GM18951 (cell line): ENCODE data around the gene ANKRD63.

ENCODE experiments used
- POLR2A ChIP-seq: IDR thresholded peaks from 4 replicates; pipeline ENCODE4 v1.6.1; 2011; ENCODE audit warnings: mild to moderate bottlenecking; ENCODE audit not compliant: insufficient read length, insufficient read depth; ENCODE audit errors: extremely low read depth
- in situ Hi-C: fragments of 300-500 bp; cut with MboI; formaldehyde crosslinking; loops from one replicate; pipeline ENCODE4 v1.12.0; 2022; ENCODE audit warnings: low sequenced_read_pairs, mixed read lengths, inconsistent platforms; ENCODE audit not compliant: unreplicated experiment

ANKRD63 gene

DNA sequence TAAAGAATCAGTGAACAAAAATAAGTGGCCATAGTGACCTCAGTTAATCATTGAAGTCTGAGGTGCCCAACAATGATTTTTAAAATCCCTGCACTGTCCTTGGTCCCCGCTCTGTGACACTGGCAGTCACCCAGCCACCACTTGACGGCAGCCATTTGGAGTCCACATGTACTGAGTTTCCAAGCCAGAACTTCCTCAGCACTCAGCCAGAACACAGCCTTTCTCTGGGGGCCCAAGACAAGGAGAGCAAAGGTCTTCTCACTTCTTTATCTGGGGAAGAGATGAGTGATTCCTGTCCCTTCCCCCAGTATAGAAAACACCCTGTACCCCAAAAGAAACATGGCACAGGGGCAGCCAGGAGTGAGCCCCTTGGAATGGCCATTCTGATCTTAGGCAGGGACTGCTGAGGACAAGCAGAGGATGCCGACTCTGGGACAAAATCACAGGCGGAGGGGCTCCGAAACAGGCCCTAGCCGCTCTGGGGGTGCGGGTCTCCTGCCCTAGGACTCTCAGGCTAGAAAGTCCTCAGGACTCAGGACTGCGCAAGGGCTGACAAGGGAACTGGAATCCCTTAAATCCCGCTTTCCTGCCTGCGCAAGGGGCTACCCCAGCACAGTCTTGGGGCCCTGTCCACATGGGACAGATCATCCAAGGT lies 31.3 kb downstream of the ANKRD63 start:
- in situ Hi-C loops, result no loop called here
- no peak for TF ChIP-seq POLR2A

DNA sequence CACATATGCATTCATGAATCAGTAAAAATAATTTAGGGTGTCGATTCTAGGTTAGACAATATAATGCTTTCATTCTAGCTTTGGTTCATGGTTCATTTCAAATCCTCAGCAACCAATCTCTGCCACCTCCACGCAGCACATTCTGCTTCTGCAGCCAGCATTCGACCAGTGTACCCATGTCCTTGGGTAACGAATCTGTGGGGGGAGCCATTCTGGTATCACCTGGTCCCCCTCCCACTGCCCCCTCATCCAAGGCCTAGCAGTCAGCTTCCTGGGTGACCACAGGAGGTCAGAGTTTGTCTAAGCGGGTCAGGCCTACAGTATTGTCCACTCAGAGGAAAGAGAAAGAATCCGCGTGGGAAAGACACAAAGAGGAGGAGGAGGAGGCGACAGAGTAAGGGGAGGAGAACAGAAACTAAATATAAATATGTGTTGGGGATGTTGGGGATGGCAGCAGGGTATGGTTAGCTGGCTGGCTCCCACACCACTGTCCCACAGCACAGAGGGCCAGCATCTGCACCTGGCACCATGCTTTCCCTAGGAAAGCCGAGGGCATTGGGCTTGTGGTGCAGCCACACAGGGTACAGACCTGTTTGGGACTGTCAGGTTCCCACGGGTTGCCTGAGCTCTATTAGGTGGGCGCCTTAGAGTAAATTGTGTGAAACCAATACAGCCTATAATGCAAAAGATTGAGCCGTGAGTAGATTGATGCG lies 31.9 kb downstream of the ANKRD63 start:
- TF ChIP-seq POLR2A, result no peak
- in situ Hi-C loops, result no loop called here

DNA sequence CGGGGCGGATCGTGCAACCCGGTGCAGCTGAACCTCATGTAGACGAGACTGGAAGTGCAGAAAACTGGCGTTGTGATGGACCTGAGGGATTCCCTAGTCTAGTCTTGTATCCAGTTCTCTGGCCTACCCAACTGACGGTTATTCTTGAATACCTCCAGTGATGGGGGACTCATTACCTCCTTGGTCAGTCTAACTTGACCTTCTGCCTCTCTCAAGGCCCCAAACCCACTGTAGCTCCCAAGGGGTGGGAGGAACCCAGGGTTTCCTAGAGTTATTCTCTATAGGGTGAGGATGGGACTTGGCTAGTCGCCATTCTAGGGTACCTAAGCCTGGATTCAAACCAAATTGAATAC lies 32.6 kb downstream of the ANKRD63 start:
- TF ChIP-seq POLR2A, result no peak
- in situ Hi-C loops, result no loop called here

DNA sequence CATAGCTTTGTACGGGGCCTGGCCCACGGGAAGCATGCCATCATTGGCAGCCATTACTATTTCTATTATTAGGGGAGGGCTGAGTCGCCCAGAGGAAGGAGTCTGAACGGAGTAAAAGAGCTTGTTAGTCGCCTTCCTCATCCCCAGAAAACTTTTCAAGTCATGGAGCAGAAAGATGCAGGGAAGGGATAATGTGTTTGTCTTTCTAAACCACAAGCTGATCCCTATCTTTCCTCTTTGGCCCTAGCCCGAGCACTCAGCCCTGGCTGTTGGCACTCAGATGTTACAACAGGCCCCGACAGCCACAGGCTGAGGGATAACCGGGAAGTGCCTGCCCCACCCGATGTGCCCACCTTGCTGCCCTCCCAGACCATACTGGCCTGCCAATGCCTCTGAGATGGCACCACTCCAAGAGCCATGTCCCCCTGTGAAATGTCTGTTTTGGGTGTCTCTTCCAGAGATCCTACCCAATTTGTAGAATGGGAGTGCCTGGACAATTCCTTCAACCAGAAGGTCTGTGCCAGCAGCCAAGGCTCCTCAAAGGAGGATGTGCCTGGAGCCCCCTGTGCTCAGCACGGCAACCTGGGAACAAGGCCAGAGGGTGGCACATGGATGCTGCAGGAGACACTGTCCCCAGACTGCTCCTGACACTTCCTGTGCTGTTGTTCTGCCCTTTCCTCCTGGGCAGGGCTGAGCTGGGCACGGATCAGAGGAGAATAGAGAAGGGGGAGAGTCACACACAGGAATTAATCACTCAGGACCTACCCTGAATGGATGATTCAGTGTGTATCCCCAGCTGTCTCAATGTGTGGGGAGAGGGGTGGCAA lies 33.2 kb downstream of the ANKRD63 start:
- in situ Hi-C loops, result no loop called here
- TF ChIP-seq POLR2A, result no peak

DNA sequence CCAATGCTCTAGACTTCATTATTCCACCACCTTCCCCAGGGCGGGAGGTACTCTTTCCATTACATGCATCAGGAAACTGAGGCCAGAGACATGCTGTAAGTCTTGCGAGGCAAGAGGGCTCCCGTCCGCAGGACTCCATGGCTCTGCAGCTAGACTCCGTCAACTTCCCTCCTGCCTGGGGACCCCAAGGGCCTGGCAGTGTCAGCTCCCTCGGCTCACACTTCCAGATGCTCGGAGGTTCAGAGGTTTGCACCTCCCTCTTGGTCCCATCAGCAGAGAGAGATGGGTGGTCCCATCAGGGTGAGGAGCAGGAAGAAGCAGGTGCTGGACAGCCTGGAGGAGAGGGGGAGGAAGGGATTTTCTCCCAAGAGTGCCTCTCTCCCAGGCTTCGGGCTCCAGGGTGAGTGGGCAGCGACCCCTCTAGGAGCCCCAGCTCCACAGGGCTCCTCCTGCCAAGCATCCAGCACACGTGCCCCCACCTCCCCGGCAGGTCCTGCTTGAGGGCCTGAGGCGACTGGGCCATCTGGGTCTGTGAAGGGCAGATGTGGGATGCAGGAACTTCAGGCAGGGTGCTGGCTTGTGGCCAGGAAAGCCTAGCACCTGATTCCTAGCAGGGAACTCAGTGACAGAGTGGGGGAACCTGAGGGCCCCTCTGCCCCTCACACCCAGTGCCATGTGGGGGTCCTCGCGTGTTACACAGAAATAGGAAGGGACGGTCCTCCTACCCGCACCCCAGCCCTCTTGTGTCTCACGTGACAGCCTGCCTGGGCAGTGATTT lies 34.7 kb downstream of the ANKRD63 start:
- in situ Hi-C loops, result no loop called here
- no peak for TF ChIP-seq POLR2A

DNA sequence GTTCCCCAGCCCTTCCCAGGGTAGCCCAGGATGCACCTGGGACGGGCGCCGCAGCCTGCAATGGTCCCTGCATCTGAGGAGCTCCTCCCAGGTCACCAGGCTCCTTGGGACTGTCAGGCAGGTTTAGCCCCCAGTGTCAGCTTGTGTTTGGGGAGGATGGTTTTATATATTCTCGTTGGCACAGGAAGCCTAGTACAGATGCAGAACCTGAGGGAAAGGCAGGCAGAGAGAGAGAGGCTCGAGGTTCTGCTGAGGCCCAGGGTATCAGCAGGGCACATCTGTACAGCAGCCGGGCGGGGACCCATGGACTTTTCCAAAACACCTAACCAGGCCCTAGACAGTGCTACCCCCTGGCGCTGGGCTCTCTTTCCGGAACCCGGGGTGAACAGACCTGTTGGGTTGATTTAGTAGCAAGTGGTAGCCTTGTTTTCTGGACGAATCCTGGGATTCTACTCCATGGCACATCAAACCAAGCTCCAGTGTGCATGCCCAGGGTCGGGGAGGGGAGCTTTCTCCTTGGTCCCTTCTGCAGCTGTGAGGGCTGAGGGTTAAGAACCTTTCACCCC lies 35.4 kb downstream of the ANKRD63 start:
- no peak for TF ChIP-seq POLR2A
- in situ Hi-C loops, result no loop called here

DNA sequence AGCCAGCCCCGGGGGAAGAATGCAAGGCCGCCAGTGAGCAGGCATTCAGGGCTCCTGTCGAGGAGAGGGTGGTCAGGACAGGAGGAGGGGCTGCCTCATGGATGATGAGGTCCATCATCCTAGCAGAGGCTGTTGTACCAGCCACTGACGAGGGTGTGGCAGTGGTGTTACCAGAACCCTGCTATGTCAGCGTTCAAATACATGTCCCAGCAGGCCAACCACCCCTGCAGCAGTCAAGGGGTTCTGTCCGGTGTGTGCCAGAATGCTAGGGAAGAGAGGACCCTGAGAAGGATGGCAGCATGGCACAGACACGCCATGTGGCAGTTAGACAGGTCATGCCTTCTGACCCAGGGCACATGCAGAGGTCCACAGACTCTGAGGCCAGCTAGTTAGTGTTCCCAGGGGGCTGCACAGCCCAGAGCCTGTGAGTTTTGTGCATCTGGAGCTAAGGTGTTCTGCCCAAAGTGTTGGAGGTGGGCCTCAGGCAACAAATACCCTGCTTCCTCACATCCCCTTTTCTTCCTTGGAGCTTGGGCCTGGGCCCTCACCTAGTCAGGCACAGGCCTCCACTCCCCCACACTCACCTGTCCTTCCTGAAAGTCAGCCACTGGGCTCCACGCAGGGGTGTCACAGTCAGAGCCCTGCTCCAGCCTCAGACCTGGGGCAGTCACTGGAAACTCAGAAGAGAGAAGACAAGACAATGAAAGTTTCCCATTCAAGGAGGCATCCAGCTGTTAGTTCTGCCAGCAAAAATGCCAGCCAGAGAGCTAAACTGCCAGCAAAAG lies 36.2 kb downstream of the ANKRD63 start:
- in situ Hi-C loops, result no loop called here
- no peak for TF ChIP-seq POLR2A

DNA sequence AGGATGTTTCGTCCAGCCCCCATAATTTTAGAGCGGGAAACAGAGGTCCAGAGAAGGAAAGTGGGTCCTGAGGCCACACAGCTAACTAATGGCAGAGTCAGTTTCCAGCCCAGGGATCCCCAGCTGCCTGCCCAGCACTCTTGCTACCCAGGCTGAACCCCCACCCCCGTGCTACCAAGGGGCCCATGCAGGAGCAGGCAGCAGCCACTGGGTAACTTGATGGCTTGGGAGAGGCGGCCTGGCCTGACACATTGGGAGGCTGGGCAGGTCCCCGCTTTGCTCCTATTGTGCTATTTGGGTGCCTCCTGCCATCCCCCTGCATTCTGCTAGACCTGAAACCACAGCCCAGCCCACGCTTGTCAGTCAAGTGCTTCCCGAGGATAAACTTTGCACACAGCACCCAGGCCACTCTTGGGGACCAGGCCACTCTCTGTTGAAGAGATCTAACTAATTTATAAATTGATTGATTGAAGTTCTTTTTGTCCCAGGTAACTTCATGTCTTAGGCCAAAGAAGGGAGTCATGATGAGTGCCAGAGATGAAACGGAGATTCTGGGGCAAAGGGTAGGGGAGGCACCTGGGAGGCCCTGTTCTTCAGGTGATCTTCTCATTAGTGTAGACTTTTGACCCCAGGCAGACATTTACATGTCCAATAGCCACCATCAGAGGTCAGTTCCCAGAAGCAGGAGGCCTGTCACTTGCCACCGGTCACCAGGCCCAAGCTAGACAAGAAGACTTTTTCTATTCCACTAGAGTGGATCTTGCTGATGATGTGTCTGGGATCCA lies 37.0 kb downstream of the ANKRD63 start:
- no peak for TF ChIP-seq POLR2A
- in situ Hi-C loops, result no loop called here

DNA sequence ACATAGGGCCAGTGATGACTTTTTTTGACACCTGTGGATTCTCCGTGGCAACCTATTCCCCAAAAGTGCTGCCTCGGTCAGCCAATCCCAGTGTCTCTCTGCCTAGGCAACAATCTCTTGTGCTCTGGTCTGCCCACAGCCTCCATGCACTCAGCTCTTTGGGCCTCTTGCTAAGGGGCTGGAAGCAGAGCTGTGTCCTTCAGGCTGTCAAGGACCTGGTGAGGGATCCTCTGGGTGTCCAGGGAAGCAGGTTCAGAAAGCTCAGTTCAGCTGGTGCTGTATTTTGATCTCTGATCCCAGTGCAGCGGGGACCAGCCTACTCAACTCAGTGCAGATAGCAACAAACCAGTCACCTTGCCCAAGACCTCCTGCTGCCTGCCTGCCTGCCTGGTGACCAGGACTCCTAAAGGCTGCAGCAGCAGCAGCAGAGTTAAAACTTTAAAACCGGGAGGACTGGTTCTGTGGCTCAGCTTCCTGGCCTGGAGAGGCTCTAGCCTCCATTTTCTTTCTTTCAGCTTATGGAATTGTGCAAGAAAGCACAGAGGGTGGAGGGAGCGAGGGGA lies 37.8 kb downstream of the ANKRD63 start:
- TF ChIP-seq POLR2A, result no peak
- in situ Hi-C loops, result no loop called here

DNA sequence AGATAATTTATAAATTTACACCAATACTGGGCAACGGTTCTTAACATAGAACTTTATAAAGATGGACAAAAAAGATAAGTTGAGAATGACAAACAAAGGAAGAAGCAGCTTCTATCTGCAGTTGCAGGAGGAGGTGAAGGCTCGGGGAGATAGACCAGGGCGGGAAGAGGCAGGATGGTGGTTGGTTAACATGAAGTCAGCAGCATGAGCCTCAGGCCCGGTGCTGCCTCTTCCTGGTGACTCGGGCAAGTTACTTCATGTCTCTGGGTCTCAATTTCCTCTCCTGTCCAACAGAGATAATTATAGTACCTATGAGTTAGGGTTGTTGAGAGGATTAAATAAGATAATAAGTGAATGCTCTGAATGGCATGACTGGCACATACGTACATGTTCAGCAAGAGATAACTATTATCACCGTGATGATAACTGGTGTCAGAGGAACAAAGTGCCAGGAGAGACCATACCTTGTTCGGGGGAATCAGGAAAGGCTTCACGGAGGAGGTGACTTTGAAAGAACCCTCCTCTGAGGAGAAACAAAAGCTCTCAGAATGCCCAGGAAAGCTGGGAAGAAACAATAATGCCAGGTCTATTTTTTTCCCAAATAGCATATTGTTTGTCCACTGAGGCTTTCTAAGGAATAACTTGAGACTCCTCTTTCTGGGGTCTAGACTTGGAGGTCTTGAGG lies 39.6 kb downstream of the ANKRD63 start:
- TF ChIP-seq POLR2A, result no peak
- in situ Hi-C loops, result no loop called here

DNA sequence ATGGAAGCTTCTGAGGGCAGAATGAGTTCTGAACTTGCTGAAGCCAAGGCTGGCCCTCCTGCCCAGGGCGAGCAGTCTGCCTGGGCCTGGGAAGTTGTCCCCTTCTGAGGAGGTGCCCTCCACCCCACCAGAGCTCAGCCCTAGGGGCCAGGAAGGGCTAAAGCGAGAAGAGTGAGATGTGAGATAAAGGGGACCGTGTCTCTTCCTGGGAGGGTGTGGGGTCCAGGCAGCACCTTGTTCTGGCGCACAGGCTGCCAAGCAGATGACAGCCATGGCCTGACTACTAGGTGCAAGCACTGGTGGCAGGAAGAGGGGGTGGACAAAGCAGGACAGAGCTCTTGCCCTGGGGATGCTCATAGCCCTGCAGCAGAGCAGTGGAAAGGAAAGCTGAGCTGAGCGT lies 40.3 kb downstream of the ANKRD63 start:
- in situ Hi-C loops, result no loop called here
- no peak for TF ChIP-seq POLR2A
